Measurements from ENCODE around the gene GPAT3.

- no peak for TF ChIP-seq REST (tag by site-specific recombination; IDR thresholded peaks at IDR 0.05)
- TF ChIP-seq ZBTB8A (tag by site-specific recombination; IDR thresholded peaks at IDR 0.05), result no peak
- no peak for TF ChIP-seq CTCF (tag by site-specific recombination; IDR thresholded peaks at IDR 0.05)
Observed at GRCh38 chr4:83610729-83611128, 74.8 kb downstream of the GPAT3 start.
